Measurements from ENCODE around the gene OGFOD2.

GRCh38 chr12:122977655-122978392 lies 2.8 kb downstream of the OGFOD2 start:
- TF ChIP-seq POLR2A (IDR thresholded peaks at IDR 0.05; ENCODE audit: low read length) = no peak
- TF ChIP-seq GATA1 (IDR thresholded peaks at IDR 0.05; ENCODE audit: low read depth, low read length) = no peak

Data from erythroblast (primary cell).